Endothelial cell (in vitro differentiated cells): ENCODE data around the gene CYP24A1. TPM values are rescaled to one million over a fixed set of nuclear protein-coding genes. Genes with fewer than 3 reads are reported as not detected.

ENCODE experiments used
- DNase-seq: peaks from one replicate; pipeline ENCODE4 v3.0.0; 2021; ENCODE audit warnings: low spot score
- H3K27ac Mint-ChIP-seq: one replicate; pipeline ENCODE4 v1.8.0; 2021; ENCODE audit warnings: mixed read lengths, inconsistent platforms; ENCODE audit not compliant: unreplicated experiment
- H3K27me3 Mint-ChIP-seq: one replicate; pipeline ENCODE4 v1.8.0; 2021; ENCODE audit warnings: mild to moderate bottlenecking, moderate library complexity, mixed read lengths, inconsistent platforms; ENCODE audit not compliant: unreplicated experiment
- H3K36me3 Mint-ChIP-seq: one replicate; pipeline ENCODE4 v1.8.0; 2021; ENCODE audit warnings: mild to moderate bottlenecking, low read depth, mixed read lengths, inconsistent platforms; ENCODE audit not compliant: unreplicated experiment
- H3K4me1 Mint-ChIP-seq: one replicate; pipeline ENCODE4 v1.8.0; 2021; ENCODE audit warnings: mild to moderate bottlenecking, mixed read lengths, inconsistent platforms; ENCODE audit not compliant: unreplicated experiment
- H3K4me3 Mint-ChIP-seq: one replicate; pipeline ENCODE4 v1.8.0; 2021; ENCODE audit warnings: mild to moderate bottlenecking, mixed read lengths, inconsistent platforms; ENCODE audit not compliant: unreplicated experiment
- H3K9me3 Mint-ChIP-seq: one replicate; pipeline ENCODE4 v1.8.0; 2021; ENCODE audit warnings: mixed read lengths, inconsistent platforms; ENCODE audit not compliant: unreplicated experiment
- CTCF ChIP-seq: fragments of 200-600 bp; sonication (generic); IDR thresholded peaks from one replicate; pipeline ENCODE4 v1.5.0; 2021; ENCODE audit warnings: antibody characterized with exemption; ENCODE audit not compliant: unreplicated experiment
- total RNA-seq: library from RNA; stranded (reverse); fragmentation: NEBNext Ultra II Directional; extraction: Animal tissue kit (Norgen Biotek cat#: 25700); gene quantifications from one replicate; pipeline ENCODE4 v1.2.1, GENCODE V29; 2021; ENCODE audit not compliant: unreplicated experiment

Gene CYP24A1
- total RNA-seq, 1 donor from 2014 or later, result not detected

DNA sequence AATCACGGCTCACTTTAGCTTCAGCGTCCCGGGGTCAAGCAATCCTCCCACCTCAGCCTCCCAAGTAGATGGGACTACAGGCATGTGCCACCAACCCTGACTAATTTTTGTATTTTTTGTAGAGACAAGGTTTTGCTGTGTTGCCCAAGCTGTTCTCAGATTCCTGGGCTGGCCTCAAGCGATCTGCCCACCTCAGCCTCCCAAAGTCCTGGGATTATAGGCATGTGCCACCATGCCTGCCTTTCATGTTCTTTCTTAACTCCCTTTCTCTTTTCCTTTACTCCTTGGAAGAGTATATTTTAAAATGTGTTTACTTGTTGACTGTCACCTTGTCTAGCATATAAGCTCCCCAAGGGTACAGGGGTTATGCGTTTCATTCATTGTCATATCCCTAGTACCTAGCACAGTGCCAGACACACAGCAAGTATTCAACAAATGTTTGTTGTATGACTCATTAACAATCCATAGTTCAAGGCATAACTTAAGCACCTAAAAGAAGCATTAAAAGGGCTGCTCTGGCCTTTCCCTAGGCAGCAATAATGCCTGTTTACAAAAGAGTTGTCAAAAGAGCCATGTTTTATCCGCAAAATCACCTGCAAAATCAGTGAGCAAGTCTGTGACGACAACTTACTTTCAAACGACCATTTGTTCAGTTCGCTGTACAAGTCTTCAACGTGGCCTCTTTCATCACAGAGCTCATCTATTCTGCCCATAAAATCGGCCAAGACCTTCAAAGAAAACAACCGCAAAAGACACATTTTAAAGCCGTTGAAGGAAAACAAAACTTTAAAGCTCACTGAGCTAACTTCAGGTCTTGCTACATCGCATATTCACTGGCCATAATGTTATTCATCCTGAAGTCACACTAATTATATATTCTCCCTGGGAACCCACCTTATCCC is 4.6 kb downstream of the CYP24A1 start:
- H3K4me3 Mint-ChIP-seq, result no peak overlapping the region
- peaks cover 15% of the 10 kb centered on the region for H3K27me3 Mint-ChIP-seq
- H3K4me1 Mint-ChIP-seq, result peaks cover 5% of the 10 kb centered on the region
- H3K27ac Mint-ChIP-seq, result no peak overlapping the region
- TF ChIP-seq CTCF, result no peak
- no peaks in the 10 kb centered on the region for H3K36me3 Mint-ChIP-seq
- peaks cover 3% of the 10 kb centered on the region for H3K9me3 Mint-ChIP-seq
- no peak for DNase-seq

DNA sequence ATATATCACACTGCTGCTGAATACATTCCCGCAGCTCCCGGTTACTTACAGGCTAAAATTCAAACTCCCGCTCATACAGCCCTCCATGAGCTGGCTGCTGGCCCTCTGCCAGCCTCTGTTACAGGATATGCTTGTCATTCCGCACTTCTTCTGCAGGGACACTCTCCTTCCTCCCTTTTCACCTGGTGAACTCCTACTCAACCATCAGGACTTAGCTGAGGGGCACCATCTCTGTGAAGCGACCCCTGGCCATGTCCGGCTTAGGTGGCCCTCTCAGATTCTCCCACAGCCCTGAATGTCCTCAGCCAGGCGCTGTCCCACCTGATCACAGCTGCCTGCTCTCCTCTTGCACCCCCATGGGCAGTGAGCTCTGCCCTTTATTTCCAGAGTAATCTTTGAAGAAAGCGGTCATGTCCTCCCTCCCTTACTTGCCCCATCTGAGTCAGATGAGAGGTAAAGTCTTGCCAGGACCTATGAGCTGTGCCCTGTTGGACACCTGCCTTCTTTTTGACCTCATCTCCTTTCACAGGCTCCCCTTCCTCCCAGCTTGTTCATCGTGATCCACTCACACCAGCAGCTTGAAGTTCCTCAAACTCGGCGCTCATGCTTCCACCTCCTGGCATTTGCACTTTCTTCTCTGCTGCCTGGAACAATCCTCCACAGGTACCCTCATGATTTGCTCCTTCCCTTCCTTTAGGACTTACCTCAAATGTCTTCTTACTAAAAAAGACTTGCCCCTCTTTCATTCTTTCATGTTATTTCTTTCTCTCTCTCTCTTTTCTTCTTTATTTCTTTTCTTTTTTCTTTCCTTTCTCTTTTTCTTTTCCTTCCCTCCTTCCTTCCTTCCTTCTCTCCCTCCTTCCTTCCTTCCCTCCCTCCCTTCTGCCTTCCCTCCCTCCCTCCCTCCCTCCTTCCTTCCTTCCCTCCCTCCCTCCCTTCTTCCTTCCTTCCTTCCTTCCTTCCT is 5.6 kb downstream of the CYP24A1 start:
- DNase-seq, result no peak
- Mint-ChIP-seq H3K27me3 (peaks cover 11% of the 10 kb centered on the region), H3K9me3 (peaks cover 3% of the 10 kb centered on the region), H3K27ac (no peak overlapping the region), H3K36me3 (no peaks in the 10 kb centered on the region), H3K4me3 (no peak overlapping the region), H3K4me1 (peaks cover 5% of the 10 kb centered on the region)
- TF ChIP-seq CTCF, result no peak

DNA sequence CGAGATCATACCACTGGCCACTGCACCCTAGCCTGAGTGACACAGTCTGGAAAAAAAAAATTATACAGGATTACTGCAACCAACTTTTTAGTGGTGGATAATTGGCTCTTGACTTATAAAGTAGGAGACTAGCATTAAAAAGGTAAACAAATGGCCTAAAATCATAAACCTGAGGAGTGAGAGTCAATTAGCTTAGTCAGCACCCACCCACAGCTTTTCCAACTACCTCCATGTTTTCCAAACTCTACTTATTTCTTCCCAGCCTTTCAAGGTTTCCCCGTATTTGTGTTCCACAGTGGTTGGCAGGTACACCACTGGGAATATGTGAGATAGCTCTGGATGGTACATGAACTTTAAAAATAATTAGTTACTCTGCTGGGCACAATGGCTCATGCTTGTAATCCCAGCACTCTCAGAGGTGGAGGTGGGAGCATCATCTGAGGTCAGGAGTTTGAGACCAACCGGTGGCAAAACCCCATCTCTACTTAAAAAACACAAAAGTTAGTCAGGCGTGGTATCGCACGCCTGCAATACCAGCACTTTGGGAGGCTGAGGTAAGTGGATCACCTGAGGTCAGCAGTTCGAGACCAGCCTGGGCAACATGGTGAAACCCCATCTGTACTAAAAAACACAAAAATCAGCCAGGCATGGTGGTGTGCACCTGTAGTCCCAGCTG is 6.7 kb downstream of the CYP24A1 start:
- H3K4me1 Mint-ChIP-seq, result peaks cover 5% of the 10 kb centered on the region
- H3K27me3 Mint-ChIP-seq, result peaks cover 8% of the 10 kb centered on the region
- H3K9me3 Mint-ChIP-seq, result peaks cover 3% of the 10 kb centered on the region
- no peak for TF ChIP-seq CTCF
- no peak overlapping the region for H3K4me3 Mint-ChIP-seq
- no peak overlapping the region for H3K27ac Mint-ChIP-seq
- H3K36me3 Mint-ChIP-seq, result no peaks in the 10 kb centered on the region
- no peak for DNase-seq

GRCh38 chr20:54165803-54166202 is 8.0 kb downstream of the CYP24A1 start:
- peaks cover 7% of the 10 kb centered on the region for H3K27me3 Mint-ChIP-seq
- no peak overlapping the region for H3K27ac Mint-ChIP-seq
- peaks cover 5% of the 10 kb centered on the region for H3K4me1 Mint-ChIP-seq
- DNase-seq, result no peak
- no peaks in the 10 kb centered on the region for H3K36me3 Mint-ChIP-seq
- no peak overlapping the region for H3K4me3 Mint-ChIP-seq
- TF ChIP-seq CTCF, result no peak
- H3K9me3 Mint-ChIP-seq, result peaks cover 3% of the 10 kb centered on the region
